Immature natural killer cell (primary cell): Measurements from ENCODE around the gene UAP1. TPM values are rescaled to one million over a fixed set of nuclear protein-coding genes. Genes with fewer than 3 reads are reported as not detected.
A peak's percentile ranks its signal among the peaks of the same experiment; 100 is the strongest.
"Not testable (repeated sequence)": the region's sequence is repeated elsewhere in the genome, so short reads cannot be mapped to it uniquely, and the experiment has no call there.

Experiments used
- DNase-seq, 3 donors: peaks; one replicate each; pipeline ENCODE4 v3.0.0; 2022; ENCODE audit warnings: mixed read lengths in 1 of 3
- H3K27ac Mint-ChIP-seq, 6 donors: one replicate each; pipeline ENCODE4 v1.8.0; 2020; ENCODE audit warnings: mixed read lengths in 6 of 6, mild to moderate bottlenecking in 5 of 6, inconsistent platforms in 4 of 6, moderate library complexity in 3 of 6
- H3K27me3 Mint-ChIP-seq, 3 donors: one replicate each; pipeline ENCODE4 v1.8.0; 2020 to 2021; ENCODE audit warnings: low read depth in 3 of 3, mild to moderate bottlenecking in 3 of 3, mixed read lengths in 3 of 3, moderate library complexity in 3 of 3, inconsistent platforms in 1 of 3
- H3K36me3 Mint-ChIP-seq, 3 donors: one replicate each; pipeline ENCODE4 v1.8.0; 2020; ENCODE audit warnings: mixed read lengths in 3 of 3, inconsistent platforms in 2 of 3, mild to moderate bottlenecking in 2 of 3
- H3K4me1 Mint-ChIP-seq, 2 donors: one replicate each; pipeline ENCODE4 v1.8.0; 2020; ENCODE audit warnings: inconsistent platforms in 2 of 2, mild to moderate bottlenecking in 2 of 2, mixed read lengths in 2 of 2, moderate library complexity in 1 of 2
- H3K4me3 Mint-ChIP-seq, 5 donors: one replicate each; pipeline ENCODE4 v1.8.0; 2020; ENCODE audit warnings: mild to moderate bottlenecking in 5 of 5, mixed read lengths in 5 of 5, inconsistent platforms in 3 of 5, moderate library complexity in 3 of 5
- H3K9me3 Mint-ChIP-seq, 6 donors: one replicate each; pipeline ENCODE4 v1.8.0; 2020; ENCODE audit warnings: mild to moderate bottlenecking in 6 of 6, mixed read lengths in 6 of 6, inconsistent platforms in 4 of 6, moderate library complexity in 3 of 6
- polyA plus RNA-seq, 3 donors: library from polyadenylated mRNA; unstranded; fragments of 300-500 nt; fragmentation: Illumina TruSeq; gene quantifications; one replicate each; pipeline ENCODE4 v1.2.3, GENCODE V29; 2021

The UAP1 gene
- polyA plus RNA-seq, 3 donors from 2014 or later: 49.0 to 87.1 (median 57.0) TPM

DNA sequence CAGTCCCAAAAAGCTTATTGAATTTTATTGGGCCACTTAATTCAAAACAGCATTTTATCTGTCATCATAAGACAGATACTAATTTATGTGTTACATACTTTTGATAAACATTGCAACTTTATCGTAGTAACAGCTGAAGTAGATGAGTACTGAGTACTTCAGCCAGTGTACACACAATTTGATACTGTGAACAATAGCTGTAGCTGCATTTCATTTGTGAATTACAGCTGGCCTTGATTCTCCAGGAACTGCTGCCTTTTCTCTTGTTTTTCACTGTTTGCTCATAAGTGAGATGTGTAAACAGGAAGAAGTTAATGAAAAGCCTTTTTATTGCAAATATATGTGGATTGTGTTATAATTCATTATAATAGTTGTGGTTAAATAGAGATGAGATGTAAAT, 10.2 kb downstream of the UAP1 start:
- no peaks in the 10 kb centered on the region for H3K27me3 Mint-ChIP-seq
- H3K4me1 Mint-ChIP-seq: peaks cover 23 to 41% of the 10 kb centered on the region in 2 donors
- DNase-seq: no peak
- H3K27ac Mint-ChIP-seq: no peak overlapping the region
- no peaks in the 10 kb centered on the region for H3K9me3 Mint-ChIP-seq
- peaks cover 12 to 22% (median 15%) of the 10 kb centered on the region in 3 donors for H3K36me3 Mint-ChIP-seq
- H3K4me3 Mint-ChIP-seq: no peak overlapping the region

DNA sequence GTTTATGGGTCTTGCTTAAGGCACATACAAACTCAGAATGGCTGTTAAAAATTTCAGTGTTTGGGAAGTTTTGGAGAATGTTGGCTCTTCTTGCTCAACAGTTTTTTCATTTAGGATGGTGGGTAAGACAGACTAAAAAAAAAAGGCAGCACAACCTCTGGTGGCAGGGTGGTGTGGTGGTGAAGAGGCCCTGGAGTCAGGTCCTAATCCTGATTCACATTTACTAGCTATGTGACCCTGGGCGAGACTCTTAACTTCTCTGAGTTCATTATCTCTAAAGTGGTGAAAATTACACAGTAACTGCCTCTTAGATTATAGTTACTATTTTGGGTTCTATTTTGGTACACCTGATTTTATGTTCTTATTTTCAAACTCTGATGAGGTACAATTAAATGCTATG, 11.6 kb downstream of the UAP1 start:
- H3K36me3 Mint-ChIP-seq: peaks cover 8 to 15% (median 10%) of the 10 kb centered on the region in 3 donors

DNA sequence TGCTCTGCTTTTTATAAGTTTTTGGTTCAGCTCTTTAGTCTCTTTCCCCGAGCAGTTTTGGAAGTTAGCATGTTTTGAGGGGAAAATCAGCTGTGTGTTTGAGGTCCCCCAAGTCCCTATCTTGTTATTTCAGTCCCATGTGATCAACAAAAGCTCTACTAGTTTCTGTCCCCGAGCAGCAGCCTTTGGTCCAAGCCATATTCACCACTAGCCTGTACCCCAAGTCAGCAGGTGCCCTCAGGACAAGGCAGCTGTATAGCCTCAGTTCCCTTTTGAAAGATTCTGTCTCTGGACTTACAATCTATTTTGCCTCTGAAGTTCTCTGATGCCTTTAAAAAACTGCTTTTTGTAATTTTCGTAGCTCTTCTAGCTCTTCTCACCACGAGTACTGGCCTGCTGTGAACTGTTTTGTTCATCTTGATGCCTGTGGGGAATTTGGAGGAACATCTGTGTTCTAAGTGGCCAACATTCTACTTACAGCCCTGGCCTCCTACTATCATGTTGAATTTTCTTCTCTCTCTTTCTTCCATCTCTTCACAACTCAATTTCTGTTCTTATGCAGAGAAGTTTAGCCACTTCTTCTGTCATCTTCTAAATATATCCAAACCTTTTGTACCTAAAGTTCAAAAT, 16.7 kb downstream of the UAP1 start:
- peaks cover 19 to 30% (median 26%) of the 10 kb centered on the region in 3 donors for H3K36me3 Mint-ChIP-seq
- DNase-seq: no peak
- no peaks in the 10 kb centered on the region for H3K9me3 Mint-ChIP-seq
- no peak overlapping the region for H3K4me3 Mint-ChIP-seq
- peaks cover 2 to 3% of the 10 kb centered on the region in 2 donors for H3K4me1 Mint-ChIP-seq
- peak overlapping the region in 1 of 6 donors; percentile 26 for H3K27ac Mint-ChIP-seq
- H3K27me3 Mint-ChIP-seq: peaks cover 0 to 2% (median 0%) of the 10 kb centered on the region in 3 donors

More for the DNA sequence above, 11.6 kb downstream of the UAP1 start:
- no peak overlapping the region for H3K4me3 Mint-ChIP-seq
- DNase-seq: no peak
- no peaks in the 10 kb centered on the region for H3K9me3 Mint-ChIP-seq
- H3K27me3 Mint-ChIP-seq: peaks cover 0 to 2% (median 0%) of the 10 kb centered on the region in 3 donors
- H3K4me1 Mint-ChIP-seq: peaks cover 19 to 32% of the 10 kb centered on the region in 2 donors
- H3K27ac Mint-ChIP-seq: peak overlapping the region in 1 of 6 donors; percentile 30

DNA sequence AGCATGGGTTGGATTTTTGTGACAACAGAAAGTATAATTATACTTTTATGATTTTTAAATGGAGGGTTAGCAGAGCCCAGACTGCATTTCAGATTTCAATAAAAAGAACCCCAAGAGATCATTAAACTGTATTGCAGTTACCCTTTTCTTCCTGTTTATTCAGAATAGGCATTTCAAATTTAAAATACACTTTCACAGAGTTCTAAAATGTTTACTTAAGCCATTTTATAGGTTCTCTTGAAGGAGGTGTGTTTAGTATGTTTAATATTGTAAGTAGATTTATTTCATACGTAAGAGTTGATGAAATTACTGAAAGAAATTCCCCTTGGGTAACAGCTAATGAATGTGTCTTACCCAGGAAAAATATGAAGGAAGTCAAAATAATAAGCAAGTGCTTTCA, 17.4 kb downstream of the UAP1 start:
- H3K36me3 Mint-ChIP-seq: peaks cover 19 to 30% (median 26%) of the 10 kb centered on the region in 3 donors
- H3K9me3 Mint-ChIP-seq: no peaks in the 10 kb centered on the region
- H3K4me3 Mint-ChIP-seq: no peak overlapping the region
- H3K27me3 Mint-ChIP-seq: peaks cover 0 to 2% (median 0%) of the 10 kb centered on the region in 3 donors
- H3K27ac Mint-ChIP-seq: no peak overlapping the region
- no peak for DNase-seq
- H3K4me1 Mint-ChIP-seq: no peaks in the 10 kb centered on the region

DNA sequence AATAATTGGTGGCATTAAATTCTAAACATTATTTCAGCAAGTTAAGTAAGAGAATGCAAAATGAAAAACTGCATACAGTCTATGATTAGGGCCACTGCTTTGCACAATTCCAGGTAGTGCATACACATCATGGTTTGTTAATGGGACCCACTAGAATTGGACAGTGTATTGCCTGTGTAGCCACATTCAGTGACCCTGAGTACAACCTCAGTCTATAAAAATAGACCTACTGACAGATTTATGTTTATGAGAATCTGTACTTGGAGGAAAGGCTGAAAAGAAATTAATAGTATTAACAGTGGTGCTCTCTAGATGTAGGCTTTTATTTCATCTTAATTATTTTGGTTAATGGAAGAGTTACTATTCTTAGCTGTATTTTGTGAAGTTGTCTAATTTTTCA, 18.8 kb downstream of the UAP1 start:
- Mint-ChIP-seq H3K27ac (no peak overlapping the region), H3K36me3 (peaks cover 22 to 30% (median 26%) of the 10 kb centered on the region in 3 donors), H3K4me1 (peaks cover 0 to 1% of the 10 kb centered on the region in 2 donors), H3K27me3 (peaks cover 0 to 3% (median 2%) of the 10 kb centered on the region in 3 donors), H3K4me3 (no peak overlapping the region), H3K9me3 (no peaks in the 10 kb centered on the region)
- no peak for DNase-seq

DNA sequence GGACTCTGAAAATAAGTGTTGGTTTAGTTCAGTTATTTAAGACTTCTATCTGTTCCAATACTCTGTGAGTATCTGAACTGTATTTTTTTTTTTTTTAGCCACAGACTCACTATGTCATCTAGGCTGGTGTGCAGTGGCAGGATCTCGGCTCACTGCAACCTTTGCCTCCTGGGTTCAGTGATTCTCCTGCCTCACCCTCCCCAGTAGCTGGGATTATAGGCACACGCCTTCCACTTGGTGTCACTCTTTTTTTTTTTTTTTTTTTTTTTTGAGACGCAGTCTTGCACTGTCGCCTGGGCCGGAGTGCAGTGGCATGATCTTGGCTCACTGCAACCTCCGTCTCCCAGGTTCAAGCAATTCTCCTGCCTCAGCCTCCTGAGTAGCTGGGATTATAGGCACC, 21.4 kb downstream of the UAP1 start:
- H3K27me3 Mint-ChIP-seq, H3K4me1 Mint-ChIP-seq, H3K4me3 Mint-ChIP-seq, DNase-seq, H3K27ac Mint-ChIP-seq, H3K9me3 Mint-ChIP-seq: not testable (repeated sequence)
- peaks cover 21 to 44% (median 34%) of the 10 kb centered on the region in 3 donors for H3K36me3 Mint-ChIP-seq

DNA sequence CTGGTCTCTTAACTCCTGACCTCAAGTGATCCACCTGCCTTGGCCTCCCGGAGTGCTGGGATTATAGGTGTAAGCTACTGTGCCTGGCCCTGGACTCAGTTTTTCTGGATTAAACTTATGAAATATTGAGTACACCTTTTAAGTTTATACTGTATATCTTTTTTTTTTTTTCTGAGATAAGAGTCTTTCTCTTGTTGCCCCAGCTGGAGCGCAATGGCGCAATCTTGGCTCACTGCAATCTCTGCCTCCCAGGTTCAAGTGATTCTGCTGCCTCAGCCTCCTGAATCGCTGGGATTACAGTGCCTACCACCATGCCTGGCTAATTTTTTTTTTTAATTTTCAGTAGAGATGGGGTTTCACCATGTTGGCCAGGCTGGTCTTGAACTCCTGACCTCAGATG, 23.6 kb downstream of the UAP1 start:
- DNase-seq, H3K27me3 Mint-ChIP-seq, H3K27ac Mint-ChIP-seq, H3K4me1 Mint-ChIP-seq, H3K9me3 Mint-ChIP-seq, H3K4me3 Mint-ChIP-seq: not testable (repeated sequence)
- peaks cover 26 to 40% (median 33%) of the 10 kb centered on the region in 3 donors for H3K36me3 Mint-ChIP-seq

DNA sequence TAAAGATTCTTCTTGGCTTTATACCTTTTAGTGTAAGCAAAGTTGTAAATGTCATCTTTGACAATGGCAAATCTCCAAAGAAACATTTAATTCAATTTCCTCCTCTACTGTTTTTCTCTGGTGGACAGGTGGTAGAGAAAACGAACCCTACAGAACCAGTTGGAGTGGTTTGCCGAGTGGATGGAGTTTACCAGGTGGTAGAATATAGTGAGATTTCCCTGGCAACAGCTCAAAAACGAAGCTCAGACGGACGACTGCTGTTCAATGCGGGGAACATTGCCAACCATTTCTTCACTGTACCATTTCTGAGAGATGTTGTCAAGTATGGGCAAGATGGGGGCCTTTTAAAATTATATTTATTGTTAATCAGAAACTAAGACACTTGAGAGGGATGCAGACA, 25.8 kb downstream of the UAP1 start:
- Mint-ChIP-seq H3K9me3 (no peaks in the 10 kb centered on the region), H3K27ac (no peak overlapping the region), H3K4me1 (peaks cover 1 to 13% of the 10 kb centered on the region in 2 donors), H3K4me3 (no peak overlapping the region), H3K36me3 (peaks cover 23 to 25% (median 24%) of the 10 kb centered on the region in 3 donors), H3K27me3 (peaks cover 0 to 9% (median 0%) of the 10 kb centered on the region in 3 donors)
- DNase-seq: no peak

DNA sequence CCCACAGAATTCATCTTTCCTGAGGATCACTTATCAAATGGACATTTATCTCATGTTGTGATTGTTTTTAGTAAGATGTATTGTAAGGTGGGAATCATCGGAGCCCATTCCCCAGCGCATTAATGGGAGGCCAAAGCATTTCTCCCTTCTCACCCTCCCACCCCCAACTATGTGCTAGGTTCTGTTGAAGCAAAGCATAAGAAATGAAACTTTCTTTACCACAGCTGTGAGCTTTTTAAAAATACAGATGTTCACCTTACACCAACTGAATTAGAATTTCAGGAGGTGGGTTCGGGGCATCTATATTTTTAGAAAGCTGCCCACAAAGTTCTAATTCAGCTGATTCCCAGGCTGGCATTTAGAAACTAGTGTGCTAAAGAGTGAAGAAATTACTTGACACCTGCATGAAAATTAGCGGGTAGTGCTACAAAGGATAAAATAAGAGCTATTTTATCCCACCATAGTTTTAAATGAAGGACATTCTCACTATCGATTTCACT, 26.3 kb downstream of the UAP1 start:
- DNase-seq: no peak
- peaks cover 27 to 30% (median 28%) of the 10 kb centered on the region in 3 donors for H3K36me3 Mint-ChIP-seq
- H3K27ac Mint-ChIP-seq: no peak overlapping the region
- no peaks in the 10 kb centered on the region for H3K9me3 Mint-ChIP-seq
- no peak overlapping the region for H3K4me3 Mint-ChIP-seq
- peaks cover 1 to 13% of the 10 kb centered on the region in 2 donors for H3K4me1 Mint-ChIP-seq
- H3K27me3 Mint-ChIP-seq: peaks cover 0 to 9% (median 0%) of the 10 kb centered on the region in 3 donors

DNA sequence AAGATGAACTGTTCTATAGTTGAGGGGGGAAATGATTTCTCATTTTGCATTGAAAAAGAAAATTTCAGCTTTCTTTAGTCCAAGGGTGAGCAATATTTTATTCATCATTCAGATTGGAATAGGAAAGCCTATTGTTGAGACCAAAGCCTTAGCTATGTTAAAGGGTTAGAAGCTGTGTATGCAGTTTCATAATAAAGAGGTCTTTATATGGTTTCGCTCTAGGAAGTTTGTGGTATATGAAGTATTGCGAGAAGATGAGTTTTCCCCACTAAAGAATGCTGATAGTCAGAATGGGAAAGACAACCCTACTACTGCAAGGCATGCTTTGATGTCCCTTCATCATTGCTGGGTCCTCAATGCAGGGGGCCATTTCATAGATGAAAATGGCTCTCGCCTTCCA, 28.6 kb downstream of the UAP1 start:
- no peak for DNase-seq
- Mint-ChIP-seq H3K36me3 (peaks cover 29 to 35% (median 31%) of the 10 kb centered on the region in 3 donors), H3K4me3 (no peak overlapping the region), H3K9me3 (no peaks in the 10 kb centered on the region), H3K27ac (peak overlapping the region in 1 of 6 donors; percentile 48), H3K27me3 (peaks cover 0 to 5% (median 0%) of the 10 kb centered on the region in 3 donors), H3K4me1 (peaks cover 0 to 13% of the 10 kb centered on the region in 2 donors)

DNA sequence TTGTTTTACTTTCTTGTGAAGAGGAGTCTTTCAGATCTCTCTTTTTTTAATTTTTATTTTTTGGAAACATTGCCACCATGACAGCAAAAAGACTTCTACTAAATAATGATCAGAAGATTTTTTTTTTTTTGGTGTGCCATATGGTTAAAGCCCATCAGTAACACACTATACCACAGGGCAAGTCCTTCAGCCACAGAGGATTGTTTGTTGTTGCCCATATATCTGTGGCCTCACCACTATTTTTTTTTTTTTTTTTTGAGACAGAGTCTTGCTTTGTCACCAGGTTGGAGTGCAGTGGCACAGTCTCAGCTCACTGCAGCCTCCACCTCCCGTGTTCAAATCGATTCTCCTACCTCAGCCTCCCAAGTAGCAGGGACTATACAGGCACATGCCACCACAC, 29.2 kb downstream of the UAP1 start:
- Mint-ChIP-seq H3K27me3 (peaks cover 0 to 5% (median 0%) of the 10 kb centered on the region in 3 donors), H3K36me3 (peaks cover 29 to 35% (median 32%) of the 10 kb centered on the region in 3 donors), H3K27ac (peak overlapping the region in 4 of 6 donors; percentile 2 to 58 (median 46)), H3K4me1 (peaks cover 0 to 13% of the 10 kb centered on the region in 2 donors), H3K4me3 (peak overlapping the region in 1 of 5 donors; percentile 21), H3K9me3 (no peaks in the 10 kb centered on the region)
- no peak for DNase-seq

DNA sequence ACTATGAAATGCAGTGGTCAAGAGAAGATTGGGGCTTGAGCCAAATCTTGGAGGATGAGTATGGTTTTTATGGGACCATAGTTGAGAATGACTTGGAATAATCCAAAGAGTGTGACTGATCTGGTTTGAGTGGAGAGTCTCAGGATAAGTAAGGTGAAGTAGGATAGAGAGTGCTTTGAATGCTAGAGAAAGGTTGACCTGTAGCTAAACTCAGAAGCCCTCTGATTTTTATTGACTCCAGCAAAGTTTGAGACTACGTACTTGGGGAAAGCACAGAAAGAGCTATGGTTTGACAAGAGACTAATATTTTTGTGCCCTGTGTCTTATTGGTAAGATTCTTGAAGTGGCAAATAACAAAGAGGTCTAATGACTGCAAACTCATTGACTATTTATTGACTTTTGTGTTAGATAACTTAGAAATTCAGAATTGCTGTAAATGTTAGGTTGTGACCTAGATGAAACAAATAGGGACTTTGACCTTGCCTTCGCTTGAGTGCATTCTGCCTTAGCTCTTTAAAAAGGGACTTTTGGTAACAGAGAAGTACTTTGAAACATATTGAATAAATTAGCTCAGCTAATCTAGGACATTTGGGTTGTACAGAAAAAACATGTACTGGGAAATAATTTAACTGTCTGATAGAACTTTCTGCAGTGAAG, 35.1 kb downstream of the UAP1 start:
- no peaks in the 10 kb centered on the region for H3K4me1 Mint-ChIP-seq

DNA sequence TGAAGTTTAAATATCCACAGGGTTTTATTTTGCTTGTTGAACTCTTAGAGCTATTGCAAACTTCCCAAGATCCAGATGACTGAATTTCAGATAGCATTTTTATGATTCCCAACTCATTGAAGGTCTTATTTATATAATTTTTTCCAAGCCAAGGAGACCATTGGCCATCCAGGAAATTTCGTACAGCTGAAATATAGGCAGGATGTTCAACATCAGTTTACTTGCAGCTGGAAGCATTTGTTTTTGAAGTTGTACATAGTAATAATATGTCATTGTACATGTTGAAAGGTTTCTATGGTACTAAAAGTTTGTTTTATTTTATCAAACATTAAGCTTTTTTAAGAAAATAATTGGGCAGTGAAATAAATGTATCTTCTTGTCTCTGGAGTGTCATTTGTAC, 37.9 kb downstream of the UAP1 start:
- no peak for DNase-seq
- Mint-ChIP-seq H3K4me1 (no peaks in the 10 kb centered on the region), H3K27me3 (peaks cover 0 to 3% (median 0%) of the 10 kb centered on the region in 3 donors), H3K36me3 (peaks cover 23 to 55% (median 41%) of the 10 kb centered on the region in 3 donors), H3K9me3 (no peaks in the 10 kb centered on the region), H3K4me3 (no peak overlapping the region), H3K27ac (no peak overlapping the region)

More for the DNA sequence above, 35.1 kb downstream of the UAP1 start:
- DNase-seq: no peak
- no peaks in the 10 kb centered on the region for H3K9me3 Mint-ChIP-seq
- H3K36me3 Mint-ChIP-seq: peaks cover 24 to 40% (median 40%) of the 10 kb centered on the region in 3 donors
- H3K27me3 Mint-ChIP-seq: no peaks in the 10 kb centered on the region
- peak overlapping the region in 1 of 6 donors; percentile 4 for H3K27ac Mint-ChIP-seq
- no peak overlapping the region for H3K4me3 Mint-ChIP-seq

DNA sequence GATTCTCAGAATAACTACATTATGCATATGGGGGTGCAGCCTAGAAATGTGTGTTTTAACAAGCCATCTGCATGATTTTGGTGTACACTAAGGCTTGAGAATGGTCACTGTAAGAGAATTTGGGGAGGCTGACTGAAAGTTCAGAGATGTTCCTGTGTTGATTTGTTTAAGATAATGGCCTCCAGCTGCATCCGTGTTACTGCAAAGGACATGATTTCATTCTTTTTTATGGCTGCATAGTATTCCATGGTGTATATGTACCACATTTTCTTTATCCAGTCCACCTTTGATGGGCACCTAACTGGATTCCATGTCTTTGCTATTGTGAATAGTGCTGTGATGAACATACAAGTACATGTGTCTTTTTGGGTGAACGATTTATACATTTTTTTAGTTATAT, 41.6 kb downstream of the UAP1 start:
- peaks cover 19 to 44% (median 36%) of the 10 kb centered on the region in 3 donors for H3K36me3 Mint-ChIP-seq
- H3K27ac Mint-ChIP-seq, H3K27me3 Mint-ChIP-seq, H3K4me1 Mint-ChIP-seq, DNase-seq, H3K9me3 Mint-ChIP-seq, H3K4me3 Mint-ChIP-seq: not testable (repeated sequence)
